GM18511 (cell line): ENCODE results near the gene TSPAN5.
"Not testable (repeated sequence)": the region's sequence is repeated elsewhere in the genome, so short reads cannot be mapped to it uniquely, and the experiment has no call there.

Experiments
- ATAC-seq: cut with Tn5 transposase; IDR thresholded peaks from one replicate; pipeline ENCODE4 v1.9.1; 2021; ENCODE audit warnings: mild to moderate bottlenecking, moderate library complexity; ENCODE audit not compliant: unreplicated experiment

The TSPAN5 gene

DNA sequence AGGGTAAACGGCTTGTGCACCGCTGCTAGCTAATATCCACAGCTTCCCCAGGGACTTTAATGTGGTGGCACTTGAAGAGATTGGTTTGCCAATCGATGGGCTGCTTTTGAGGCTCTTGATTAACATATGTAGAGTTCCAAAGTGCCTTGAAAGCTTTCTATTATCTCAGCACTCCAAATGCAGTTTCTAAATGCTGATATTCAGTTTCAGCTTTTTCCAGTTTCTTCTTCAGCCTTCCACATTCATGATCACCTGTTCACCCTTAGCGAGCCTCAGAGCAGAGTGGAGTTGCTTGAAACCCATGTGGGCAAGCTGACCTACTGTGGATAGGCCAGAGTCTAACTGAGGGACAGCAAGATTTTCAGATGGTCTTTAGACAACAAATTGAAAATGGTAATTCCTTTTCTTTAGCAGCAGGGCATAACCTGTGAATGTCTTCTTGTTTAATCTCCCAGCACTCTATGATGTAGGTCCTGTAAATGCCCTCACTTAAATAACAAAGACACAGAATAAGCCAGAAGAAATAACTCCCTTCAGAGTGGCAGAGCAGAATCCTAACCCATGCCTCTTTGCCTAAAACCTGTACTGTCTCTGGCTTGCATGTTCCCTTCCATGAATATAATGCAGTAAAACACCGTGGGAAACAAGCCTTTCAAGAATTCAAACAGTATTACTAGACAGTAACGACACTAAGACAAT lies 99.8 kb downstream of the TSPAN5 start:
- no peak for ATAC-seq

GRCh38 chr4:98557194-98557892 lies 101.1 kb downstream of the TSPAN5 start:
- no peak for ATAC-seq

DNA sequence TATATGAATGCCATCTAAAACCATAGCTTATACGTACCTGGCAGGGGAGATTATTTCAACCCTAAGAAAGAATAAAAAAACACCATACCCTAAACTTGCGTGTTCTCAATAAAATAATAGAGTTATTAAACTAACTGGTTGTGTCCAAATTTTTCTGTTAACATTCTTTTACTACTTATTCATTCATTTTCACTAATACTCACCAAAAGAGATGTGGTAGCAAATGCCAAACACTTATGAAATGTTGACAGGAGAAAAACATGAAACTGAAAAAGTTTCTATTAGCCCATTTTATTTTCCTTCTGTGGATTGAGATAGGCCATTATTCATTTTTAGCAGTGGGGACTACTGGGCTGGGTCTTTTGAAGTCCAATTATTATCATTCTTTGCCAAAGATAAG lies 102.0 kb downstream of the TSPAN5 start:
- ATAC-seq, result no peak

- ATAC-seq, result no peak
Measured at GRCh38 chr4:98555798-98556445, 102.5 kb downstream of the TSPAN5 start.

DNA sequence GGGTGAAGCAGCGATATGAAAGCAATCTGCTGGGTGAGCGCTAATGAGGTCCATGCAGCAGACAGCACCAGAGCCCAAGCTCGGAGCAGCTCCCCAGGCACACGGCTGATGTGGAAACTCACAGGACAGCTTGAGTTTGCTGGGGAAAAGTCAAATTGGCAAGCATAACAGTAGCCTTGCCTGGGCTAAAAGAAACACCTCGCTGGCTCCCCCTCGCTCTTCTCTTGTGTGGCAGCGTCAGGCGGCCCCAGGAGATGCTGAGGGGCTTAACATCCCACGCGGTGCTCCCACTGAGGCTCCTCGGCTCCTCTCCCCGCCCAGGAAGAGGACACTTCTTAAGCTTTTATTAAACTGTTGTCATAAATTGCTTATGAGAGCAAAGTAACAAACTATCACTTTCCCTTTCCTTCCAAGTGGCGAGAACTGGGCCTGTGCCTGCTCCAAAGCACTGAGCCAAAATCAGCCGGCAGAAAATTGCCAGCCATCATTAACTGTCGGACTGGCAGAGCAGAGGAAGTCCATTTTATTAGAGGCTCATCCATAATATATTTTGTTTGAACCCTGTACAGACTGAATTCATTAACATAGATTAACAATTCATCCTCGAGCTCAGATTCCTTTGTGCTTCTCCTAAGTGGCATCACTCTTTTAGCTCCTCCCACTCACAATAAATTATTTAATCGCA lies 111.4 kb downstream of the TSPAN5 start:
- ATAC-seq, result no peak

GRCh38 chr4:98544818-98545414 lies 113.5 kb downstream of the TSPAN5 start:
- ATAC-seq, result peak; percentile 71

DNA sequence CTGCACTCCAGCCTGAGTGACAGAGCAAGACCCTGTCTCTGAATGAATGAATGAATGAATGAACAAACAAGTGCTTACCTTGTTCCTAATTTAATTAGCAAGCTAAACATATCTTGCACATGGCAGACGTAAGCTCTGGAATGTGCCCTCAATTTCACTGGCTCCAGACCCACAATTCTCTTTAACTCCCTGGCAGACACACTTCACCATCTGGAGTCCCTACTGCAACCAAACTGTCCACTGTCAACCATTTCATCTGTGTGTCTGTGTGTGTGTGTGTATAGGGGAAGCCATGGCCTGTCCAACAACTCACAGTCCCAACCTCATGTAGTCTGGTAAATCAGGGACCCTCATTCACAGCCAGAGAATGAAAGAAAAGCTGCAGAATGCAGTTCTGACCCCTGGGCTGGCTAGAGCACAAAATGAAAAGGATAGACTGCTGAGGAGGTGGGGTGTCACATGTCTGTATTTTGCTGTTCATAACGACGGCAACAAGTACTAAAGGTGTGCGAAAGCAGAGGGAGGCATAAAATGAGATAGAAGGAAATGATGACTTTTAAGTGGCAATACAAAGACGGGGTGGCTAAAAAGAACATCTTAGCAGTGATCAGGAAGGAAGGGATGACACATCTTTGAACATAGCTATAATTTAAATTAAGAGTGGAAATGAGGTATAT lies 114.1 kb downstream of the TSPAN5 start:
- ATAC-seq, result no peak

GRCh38 chr4:98542011-98542410 lies 116.4 kb downstream of the TSPAN5 start:
- no peak for ATAC-seq

GRCh38 chr4:98540803-98541202 lies 117.6 kb downstream of the TSPAN5 start:
- ATAC-seq, result no peak

DNA sequence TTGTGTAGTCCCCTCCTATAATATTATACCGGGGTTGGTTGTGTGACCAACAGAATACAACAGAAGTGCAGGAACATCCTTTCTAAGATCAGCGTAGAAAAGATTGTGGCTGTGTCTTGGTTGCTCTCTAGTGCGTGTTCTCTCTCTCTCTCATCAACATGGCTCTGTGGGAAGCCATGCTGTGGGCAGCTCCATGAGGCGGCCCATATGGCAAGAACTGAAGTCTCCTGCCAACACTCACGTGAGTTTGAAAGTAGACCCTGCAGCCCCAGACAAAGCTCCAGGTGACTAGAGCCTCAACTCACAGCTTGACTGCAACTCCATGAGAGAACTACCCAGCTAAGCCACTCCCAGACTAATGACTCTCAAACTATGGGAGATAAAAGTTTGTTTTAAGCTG lies 118.7 kb downstream of the TSPAN5 start:
- no peak for ATAC-seq

GRCh38 chr4:98539299-98539698 lies 119.1 kb downstream of the TSPAN5 start:
- no peak for ATAC-seq

DNA sequence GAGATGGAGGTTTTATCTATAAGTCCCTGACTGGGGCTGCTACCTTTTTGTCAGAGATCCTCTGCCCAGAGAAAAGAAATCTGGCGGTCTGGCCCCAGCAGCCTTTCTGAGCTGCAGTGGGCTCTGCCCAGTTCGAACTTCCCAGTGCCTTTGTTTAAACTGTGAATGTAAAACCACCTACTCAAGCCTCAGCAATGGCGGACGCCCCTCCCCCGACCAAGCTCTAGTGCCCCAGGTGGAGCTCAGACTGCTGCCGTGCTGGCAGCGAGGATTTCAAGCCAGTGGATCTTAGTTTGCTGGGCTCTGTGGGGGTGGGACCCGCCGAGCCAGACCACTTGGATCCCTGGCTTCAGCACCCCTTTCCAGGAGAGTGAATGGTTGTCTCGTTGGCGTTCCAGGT lies 121.8 kb downstream of the TSPAN5 start:
- ATAC-seq, result no peak

- not testable (repeated sequence) for ATAC-seq
Measured at GRCh38 chr4:98534146-98534545, 124.3 kb downstream of the TSPAN5 start.

GRCh38 chr4:98530572-98530971 lies 127.8 kb downstream of the TSPAN5 start:
- no peak for ATAC-seq

- ATAC-seq, result no peak
Measured at GRCh38 chr4:98529970-98530569, 128.3 kb downstream of the TSPAN5 start.

GRCh38 chr4:98528882-98529281 lies 129.5 kb downstream of the TSPAN5 start:
- ATAC-seq, result no peak

DNA sequence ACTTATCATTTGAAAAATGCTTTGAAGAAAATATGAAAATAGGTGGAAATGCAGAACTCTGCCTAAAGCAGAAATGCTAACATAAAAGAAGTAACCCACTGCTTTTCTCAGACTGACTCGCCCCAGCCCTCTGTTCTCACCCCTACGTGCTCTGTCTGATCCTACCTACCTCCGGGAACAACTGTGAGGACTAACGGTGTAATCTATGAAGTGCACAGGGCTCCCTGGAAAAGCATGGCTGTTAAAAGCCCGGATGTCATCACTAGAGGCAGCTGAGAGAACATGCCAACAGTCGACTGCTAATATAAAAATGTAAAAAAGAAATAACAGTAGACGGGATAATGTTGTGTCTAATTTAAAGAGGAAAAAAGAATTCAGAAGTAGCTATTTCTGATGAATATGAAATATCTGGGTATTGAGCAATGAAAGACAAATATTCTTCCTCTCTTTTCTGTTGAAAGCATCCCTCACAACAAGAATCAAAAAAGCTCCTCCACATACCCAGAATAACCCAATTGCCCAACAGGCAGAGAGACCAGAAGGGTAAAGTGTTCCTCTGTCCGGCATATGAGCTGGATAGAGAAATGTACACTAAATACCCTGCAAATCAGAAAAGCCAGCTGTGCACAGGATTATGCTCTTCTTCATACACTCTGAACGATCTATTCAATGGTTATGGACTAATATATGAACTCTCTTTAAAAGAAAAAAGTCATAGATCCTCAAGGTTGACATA lies 130.7 kb downstream of the TSPAN5 start:
- ATAC-seq, result no peak

GRCh38 chr4:98524230-98524629 lies 134.2 kb downstream of the TSPAN5 start:
- no peak for ATAC-seq

DNA sequence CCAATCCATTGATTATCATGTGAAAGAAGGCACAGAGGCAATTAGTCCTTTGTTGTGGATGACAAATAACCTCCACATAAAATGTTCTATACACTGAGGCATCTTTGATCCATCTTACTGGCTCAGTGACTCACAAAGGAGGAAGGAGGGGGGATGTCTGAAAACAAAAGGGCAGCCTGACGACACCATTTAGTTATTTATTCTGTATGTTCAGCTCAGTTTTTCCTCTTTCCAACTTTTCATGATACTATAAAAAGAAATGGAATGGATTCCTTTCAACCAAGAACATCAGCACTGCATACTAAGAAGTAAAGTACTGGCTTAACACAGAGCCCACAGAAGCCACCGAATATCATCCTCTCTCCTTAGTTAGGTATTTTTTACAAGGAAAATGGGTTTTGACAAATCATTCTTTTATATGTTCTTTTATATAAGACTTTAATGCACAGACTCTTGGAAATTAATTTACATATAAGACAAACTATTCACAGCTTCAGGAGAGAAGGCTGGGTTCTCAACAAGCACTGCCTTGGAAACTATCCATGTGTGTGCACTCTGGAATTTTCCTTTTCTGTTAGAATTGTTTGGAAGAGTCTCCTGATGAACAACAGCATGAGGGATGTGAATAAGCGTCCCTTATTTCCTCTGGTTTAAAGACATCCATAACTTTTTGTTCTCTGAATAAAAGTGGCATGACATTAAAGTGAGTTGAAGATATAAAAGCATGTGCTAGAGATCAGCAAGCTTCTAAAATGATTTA lies 135.6 kb downstream of the TSPAN5 start:
- ATAC-seq, result no peak
